B cell (primary cell): ENCODE data around the gene FGFR3. TPM values are rescaled to one million over a fixed set of nuclear protein-coding genes. Genes with fewer than 3 reads are reported as not detected.

Experiments
- ATAC-seq: fragments of 200-7000 bp; cut with Tn5 transposase; one replicate; pipeline ENCODE4 v1.10.0; 2021; ENCODE audit warnings: low read depth, mild to moderate bottlenecking, moderate number of reproducible peaks, moderate library complexity
- CTCF ChIA-PET: fragments of 350-600 bp; sonication (Branson Sonifier 250); formaldehyde crosslinking; loops from one replicate; lab custom pipeline; 2021; ENCODE audit warnings: antibody characterized with exemption, inconsistent platforms; lab: Charles Lee
- POLR2A ChIA-PET: fragments of 350-600 bp; sonication (Branson Sonifier 250); formaldehyde crosslinking; loops from one replicate; lab custom pipeline; 2021; ENCODE audit warnings: antibody characterized with exemption; lab: Charles Lee
- DNase-seq: peaks from one replicate; pipeline ENCODE4 v3.0.0; 2013
- H2AFZ ChIP-seq: 2 replicates; pipeline ENCODE4 v1.6.1; 2012; ENCODE audit warnings: mild to moderate bottlenecking, low read depth, low read length; ENCODE audit not compliant: insufficient read depth, poor library complexity, severe bottlenecking
- H3K27ac ChIP-seq, 2 donors: 1 replicate in 1 of 2; 2 replicates in 1 of 2; pipeline ENCODE4 v1.5.1; 2012 to 2013; ENCODE audit warnings: low read length in 2 of 2, mild to moderate bottlenecking in 2 of 2, moderate library complexity in 1 of 2
- H3K27me3 ChIP-seq, 4 experiments: fragments of 200-600 bp in 1 of 4; sonication (generic) in 1 of 4; replicated peaks in 1 of 4; 1 replicate in 2 of 4; 2 replicates in 2 of 4; pipeline versions ENCODE4 v1.6.1 to v1.7.0; 2013 to 2016; ENCODE audit warnings: low read length in 3 of 4, mild to moderate bottlenecking in 2 of 4, mixed read lengths in 1 of 4, moderate library complexity in 1 of 4; ENCODE audit not compliant: insufficient read depth in 4 of 4, control insufficient read depth in 3 of 4; ENCODE audit errors: control extremely low read depth in 1 of 4
- H3K36me3 ChIP-seq, 2 experiments: replicated peaks in 1 of 2; 1 replicate in 1 of 2; 2 replicates in 1 of 2; pipeline versions ENCODE4 v1.6.1 to v1.7.1; 2013; ENCODE audit warnings: low read length in 1 of 2; ENCODE audit not compliant: insufficient read depth in 2 of 2, control insufficient read depth in 1 of 2; ENCODE audit errors: control extremely low read depth in 1 of 2, extremely low read depth in 1 of 2
- H3K4me1 ChIP-seq, 2 donors: fragments of 200-600 bp in 1 of 2; sonication (generic) in 1 of 2; 1 replicate in 1 of 2; 2 replicates in 1 of 2; pipeline versions ENCODE4 v1.5.1 to v1.6.1; 2013 to 2017; ENCODE audit warnings: low read length in 2 of 2; ENCODE audit not compliant: control insufficient read depth in 2 of 2, insufficient read depth in 2 of 2
- H3K4me2 ChIP-seq: replicated peaks from 2 replicates; pipeline ENCODE3; 2012; ENCODE audit warnings: mild to moderate bottlenecking, low read depth, low read length; ENCODE audit not compliant: poor library complexity, severe bottlenecking
- H3K4me3 ChIP-seq, 5 experiments: fragments of 200-600 bp in 1 of 5; sonication (generic) in 1 of 5; 1 replicate in 3 of 5; 2 replicates in 2 of 5; pipeline versions ENCODE4 v1.5.1 to v1.7.0; 2011 to 2016; ENCODE audit warnings: low read length in 4 of 5, mild to moderate bottlenecking in 4 of 5, low read depth in 2 of 5, control low read depth in 1 of 5, moderate library complexity in 1 of 5; ENCODE audit not compliant: insufficient read depth in 1 of 5; ENCODE audit errors: control extremely low read depth in 1 of 5, extremely low read depth in 1 of 5
- H3K79me2 ChIP-seq: fragments of 200-600 bp; sonication (generic); one replicate; pipeline ENCODE4 v1.6.0; 2016; ENCODE audit warnings: low read length; ENCODE audit not compliant: control insufficient read depth, insufficient read depth
- H3K9ac ChIP-seq: fragments of 200-600 bp; sonication (generic); 2 replicates; pipeline ENCODE4 v1.6.1; 2017; ENCODE audit warnings: mild to moderate bottlenecking, low read length, moderate library complexity
- H3K9me3 ChIP-seq, 3 donors: one replicate each; pipeline versions ENCODE4 v1.6.1 to v1.7.1; 2013; ENCODE audit warnings: low read length in 2 of 3; ENCODE audit not compliant: control insufficient read depth in 2 of 3, insufficient read depth in 1 of 3; ENCODE audit errors: control extremely low read depth in 1 of 3
- H4K20me1 ChIP-seq: 2 replicates; pipeline ENCODE4 v1.6.0; 2012; ENCODE audit warnings: mild to moderate bottlenecking, low read length; ENCODE audit not compliant: insufficient read depth, control insufficient read depth, poor library complexity, severe bottlenecking
- H3K27ac Mint-ChIP-seq: one replicate; pipeline ENCODE4 v1.8.0; 2021; ENCODE audit warnings: mixed read lengths
- H3K27me3 Mint-ChIP-seq: one replicate; pipeline ENCODE4 v1.8.0; 2021; ENCODE audit warnings: mixed read lengths
- H3K4me1 Mint-ChIP-seq: one replicate; pipeline ENCODE4 v1.8.0; 2021; ENCODE audit warnings: mixed read lengths
- H3K4me3 Mint-ChIP-seq: one replicate; pipeline ENCODE4 v1.8.0; 2021; ENCODE audit warnings: mixed read lengths
- H3K9me3 Mint-ChIP-seq: one replicate; pipeline ENCODE4 v1.8.0; 2022; ENCODE audit warnings: mixed read lengths; ENCODE audit not compliant: insufficient read depth
- CTCF ChIP-seq: fragments of 200-600 bp; IDR thresholded peaks from one replicate; pipeline ENCODE4 v1.8.0; 2022; ENCODE audit warnings: antibody characterized with exemption, mild to moderate bottlenecking
- EZH2 ChIP-seq: IDR thresholded peaks from 2 replicates; pipeline ENCODE4 v1.6.1; 2012; ENCODE audit warnings: borderline replicate concordance, low read depth, mild to moderate bottlenecking, moderate library complexity, low read length; ENCODE audit not compliant: insufficient read depth, poor library complexity, severe bottlenecking
- WGBS: methylation state at CpG from one replicate; pipeline ENCODE4 v1.1.5; 2013; ENCODE audit warnings: missing lambda C conversion rate; ENCODE audit not compliant: insufficient coverage; 5-methylcytosine and 5-hydroxymethylcytosine counted together
- intact Hi-C: fragments of 100-400 bp; cut with micrococcal nuclease; formaldehyde crosslinking; loops from one replicate; pipeline ENCODE4 v1.10.0; 2022
- polyA plus RNA-seq: library from polyadenylated mRNA; depleted of rRNA; stranded (reverse); fragments of >200 nt; gene quantifications from 2 replicates; pipeline ENCODE4 v1.2.3, GENCODE V29; 2012
- total RNA-seq, 2 donors: library from RNA; stranded (reverse); fragments of 120-200 nt in 1 of 2; gene quantifications; 1 replicate in 1 of 2; 2 replicates in 1 of 2; pipeline versions ENCODE4 v1.2.3 to v1.2.4, GENCODE V29; 2013 to 2022

FGFR3 gene
- total and polyA plus RNA-seq, 2 donors (not counting 1 experiment from before 2014, with no cell fraction given): not detected

GRCh38 chr4:1794809-1795298 lies 1.8 kb downstream of the FGFR3 start:
- peak overlapping the region; percentile 57 for H3K9ac ChIP-seq
- peak overlapping the region; percentile 92 for H3K4me2 ChIP-seq
- Mint-ChIP-seq H3K9me3 (no peaks in the 10 kb centered on the region), H3K4me1 (peaks cover 3% of the 10 kb centered on the region), H3K27ac (no peak overlapping the region), H3K4me3 (peak overlapping the region; percentile 60), H3K27me3 (peaks cover 20% of the 10 kb centered on the region)
- intact Hi-C loops: loop anchor here (5.0 kb wide), 1 partner anchor 113 kb away; the partner anchor contains the start of gene FAM53A
- under 1% methylated on average over 68 of the region's 68 CpGs for WGBS
- H3K27ac ChIP-seq: no peak overlapping the region
- H2AFZ ChIP-seq: peak overlapping the region; percentile 42
- no peak for ATAC-seq
- peaks cover 0 to 57% (median 32%) of the 10 kb centered on the region in 4 experiments for H3K27me3 ChIP-seq
- H3K36me3 ChIP-seq: no peaks in the 10 kb centered on the region
- H3K79me2 ChIP-seq: no peaks in the 10 kb centered on the region
- ChIA-PET CTCF (interaction anchor here (1.1 kb wide), 1 partner anchor 24 kb away, joined by 3 read pairs; no protein-coding TSS in a partner anchor), POLR2A (no interaction called here)
- peaks cover 4% of the 10 kb centered on the region for H4K20me1 ChIP-seq
- peak overlapping the region in 4 of 5 experiments; percentile 21 to 48 (median 40) for H3K4me3 ChIP-seq
- peak; percentile 42 for DNase-seq
- peaks cover 0 to 21% (median 0%) of the 10 kb centered on the region in 3 donors for H3K9me3 ChIP-seq
- peaks cover 20 to 27% of the 10 kb centered on the region in 2 donors for H3K4me1 ChIP-seq
- TF ChIP-seq CTCF: no peak
- peak; percentile 81 for TF ChIP-seq EZH2
